ENCODE data around the gene ENTR1. TPM values are rescaled to one million over a fixed set of nuclear protein-coding genes. Genes with fewer than 3 reads are reported as not detected.
A peak's percentile ranks its signal among the peaks of the same experiment; 100 is the strongest.

ENTR1 gene
- total RNA-seq, 1 experiment from 2014 or later: 64.2 TPM

GRCh38 chr9:136377341-136378169 lies 32.9 kb downstream of the ENTR1 start:
- DNase-seq (ENCODE audit: low read depth): no peak

DNA sequence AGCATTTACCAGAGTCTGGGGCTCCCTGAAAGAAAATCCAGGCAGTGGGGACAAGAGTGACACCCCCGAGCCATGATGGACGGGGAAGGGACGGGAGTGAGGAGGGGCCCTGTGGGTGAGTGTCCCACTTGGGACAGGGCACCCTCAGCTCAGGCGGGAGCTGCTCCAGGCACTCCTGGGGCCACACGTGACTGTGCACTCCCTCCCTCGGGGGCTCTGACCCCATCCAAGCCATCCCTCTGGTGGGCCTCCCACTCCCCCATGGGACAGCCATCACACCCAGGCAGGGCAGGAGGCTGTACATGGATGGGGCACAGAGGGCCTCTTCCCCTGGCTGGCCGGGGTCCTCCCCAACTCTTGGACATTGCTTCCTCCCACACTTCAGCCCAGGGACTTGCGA lies 34.0 kb downstream of the ENTR1 start:
- no peak for DNase-seq (ENCODE audit: low read depth)

DNA sequence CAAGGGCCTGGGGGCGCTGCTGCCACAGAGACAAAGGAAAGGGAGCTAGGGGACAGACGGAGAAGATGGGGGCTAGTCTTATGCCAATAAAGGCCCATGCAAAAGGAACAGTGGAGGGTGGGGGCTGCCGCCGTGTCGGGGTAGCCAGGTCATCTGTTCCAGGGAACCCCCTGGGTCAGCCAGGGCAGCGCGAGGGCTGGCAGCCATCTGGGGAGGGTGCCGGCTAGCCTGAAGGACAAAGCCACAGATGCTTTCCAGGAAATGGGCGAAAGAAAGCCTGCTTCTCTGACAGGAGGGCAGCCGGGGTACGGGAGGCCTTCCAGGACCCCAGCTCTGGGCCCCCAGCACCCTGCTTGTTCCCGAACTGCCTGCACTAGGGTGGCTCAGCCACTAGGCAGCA lies 35.3 kb downstream of the ENTR1 start:
- DNase-seq (ENCODE audit: low read depth): no peak

GRCh38 chr9:136374183-136374575 lies 36.2 kb downstream of the ENTR1 start:
- no peak for DNase-seq (ENCODE audit: low read depth)

DNA sequence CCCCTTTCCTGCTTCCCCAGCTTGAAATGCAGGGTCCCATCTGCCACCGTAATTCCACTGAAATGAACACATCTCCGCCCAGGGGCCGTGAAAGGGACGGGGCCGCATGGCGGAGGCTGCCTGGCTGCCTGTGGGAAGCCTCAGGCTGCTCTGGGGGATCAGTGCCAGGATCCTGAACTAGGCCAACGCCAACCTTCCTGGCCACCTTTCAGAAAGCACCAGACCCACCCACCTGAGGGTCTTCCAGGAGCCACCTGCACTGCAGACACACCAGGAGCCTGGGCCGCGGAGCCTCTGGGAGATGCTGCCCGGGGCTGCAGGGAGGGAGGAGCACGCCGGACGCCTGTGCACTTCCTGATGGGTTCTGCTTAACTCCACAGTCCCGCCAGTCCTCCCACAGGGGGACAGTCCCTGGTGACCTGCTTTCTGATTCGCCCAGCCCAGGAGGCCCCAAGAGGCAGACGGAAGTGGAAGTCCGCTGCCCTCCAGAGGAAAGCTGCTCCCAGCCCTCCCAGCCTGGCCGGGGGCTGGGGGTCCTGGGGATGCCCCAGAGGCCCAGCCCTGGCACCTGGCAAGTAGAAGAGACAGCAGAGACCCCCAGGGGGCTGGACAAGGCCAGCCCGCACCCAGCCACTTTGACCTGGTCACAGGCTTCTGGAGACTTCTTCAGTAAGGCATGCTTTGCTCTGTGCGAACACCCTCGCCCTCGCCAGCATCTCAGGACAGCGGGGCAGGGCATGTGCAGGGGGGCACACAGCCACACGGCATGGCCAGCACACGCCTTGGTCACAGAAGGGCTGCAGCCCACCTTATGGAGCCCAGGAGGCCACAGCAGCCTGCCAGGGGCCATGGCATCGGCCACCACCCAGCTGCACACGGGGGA lies 36.9 kb downstream of the ENTR1 start, which contains the start of gene CARD9:
CARD9 (minus strand) TSS at position 370 of the 883 bp plus-strand sequence. CDS start 1,591 bp downstream, outside the sequence.
- no peak for DNase-seq (ENCODE audit: low read depth)

DNA sequence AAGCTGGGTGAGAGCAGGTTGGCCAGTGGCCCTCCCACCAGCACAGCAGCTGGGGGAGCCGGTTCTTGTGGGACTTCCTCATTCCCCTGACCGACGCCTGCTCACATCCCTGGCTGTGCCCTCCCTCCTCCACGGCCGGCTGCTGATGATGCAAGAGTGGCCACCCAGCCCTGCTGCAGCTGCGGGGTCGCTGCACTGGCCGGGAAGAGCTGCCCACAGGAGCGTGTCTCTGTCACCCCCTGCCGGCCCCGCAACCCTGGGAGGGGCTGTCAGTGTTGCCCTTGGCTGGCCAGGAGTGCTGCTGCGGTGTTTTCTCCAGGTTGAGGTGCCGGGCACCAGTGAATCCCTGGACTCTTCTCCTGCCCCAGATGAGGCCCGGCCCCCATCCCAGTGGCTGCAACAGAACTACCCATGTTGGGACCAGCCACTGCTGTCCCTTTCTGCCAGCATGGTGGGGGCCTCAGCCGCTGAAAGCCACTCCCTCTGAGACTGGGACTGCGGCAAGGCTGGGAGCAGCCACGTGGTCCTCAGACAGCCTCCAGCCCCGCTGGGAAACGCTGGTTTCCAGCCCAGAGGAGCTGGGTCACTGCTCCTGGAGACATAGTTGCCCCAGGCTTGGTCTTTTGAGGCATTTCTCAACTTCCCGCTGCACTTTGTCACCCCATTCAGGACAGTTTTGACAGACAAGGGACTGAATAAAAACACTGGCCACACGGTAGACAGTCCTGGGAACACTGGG lies 37.7 kb downstream of the ENTR1 start:
- DNase-seq (ENCODE audit: low read depth): peak; percentile 50

DNA sequence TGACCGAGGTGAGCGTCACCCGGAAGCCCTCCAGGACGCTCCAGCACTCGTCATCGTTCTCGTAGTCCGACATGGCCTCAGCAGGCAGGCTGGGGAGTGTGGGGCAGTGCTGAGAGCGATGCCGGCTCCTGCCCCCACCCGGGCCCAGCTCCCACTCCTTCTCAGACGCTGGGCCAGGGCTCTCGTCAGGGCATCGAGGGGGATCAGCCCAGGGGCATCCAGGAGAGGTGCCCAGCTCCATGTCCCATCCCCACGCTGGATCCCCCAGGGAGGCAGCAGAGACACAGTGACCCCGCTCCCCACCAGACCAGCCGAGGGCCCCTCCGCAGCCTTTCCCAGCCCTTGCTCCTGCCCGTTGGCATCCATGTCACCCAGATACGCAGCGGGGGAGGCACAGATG lies 38.4 kb downstream of the ENTR1 start:
- no peak for DNase-seq (ENCODE audit: low read depth)

GRCh38 chr9:136371533-136371880 lies 38.9 kb downstream of the ENTR1 start:
- no peak for DNase-seq (ENCODE audit: low read depth)

DNA sequence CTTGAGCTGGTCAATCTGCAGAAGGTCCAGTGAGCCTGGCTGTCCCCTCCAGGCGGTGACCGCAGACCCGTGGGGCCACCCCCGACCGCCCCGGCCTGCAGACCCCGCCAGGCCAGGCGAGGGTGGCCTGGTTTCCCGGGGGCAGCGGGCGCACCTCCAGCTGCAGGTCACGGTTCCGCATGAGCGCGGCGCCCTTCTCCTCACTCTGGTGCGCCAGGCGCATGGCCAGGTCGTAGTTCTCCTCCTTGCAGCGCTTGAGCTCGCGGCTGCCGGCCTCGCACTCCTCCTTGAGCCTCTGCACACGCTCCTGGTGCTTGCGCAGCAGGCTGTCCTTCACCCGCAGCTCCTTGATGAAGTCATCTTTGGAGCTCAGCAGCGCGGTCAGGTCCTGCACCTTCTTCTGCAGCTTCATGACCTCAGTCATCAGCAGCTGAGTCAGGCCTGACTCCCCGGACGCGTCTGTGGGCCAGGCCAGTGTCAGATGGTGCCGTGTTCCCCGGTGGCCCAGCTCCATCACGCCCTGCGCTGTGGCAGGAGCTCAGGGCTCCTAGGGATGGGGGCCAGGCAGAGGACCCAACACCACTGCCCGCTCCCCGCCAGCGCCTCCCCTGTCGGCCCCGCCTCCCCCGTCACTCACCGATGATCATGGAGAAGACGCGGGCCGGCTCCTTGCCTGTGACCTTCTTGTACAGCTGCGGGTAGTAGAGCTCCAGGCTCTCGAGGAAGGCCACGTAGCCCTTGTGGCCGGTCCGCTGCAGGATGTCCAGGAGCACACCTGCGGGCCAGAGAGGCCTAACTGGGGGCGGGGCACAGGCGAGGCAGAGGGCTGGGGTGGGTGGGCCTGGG lies 39.5 kb downstream of the ENTR1 start:
- DNase-seq (ENCODE audit: low read depth): peak; percentile 30

DNA sequence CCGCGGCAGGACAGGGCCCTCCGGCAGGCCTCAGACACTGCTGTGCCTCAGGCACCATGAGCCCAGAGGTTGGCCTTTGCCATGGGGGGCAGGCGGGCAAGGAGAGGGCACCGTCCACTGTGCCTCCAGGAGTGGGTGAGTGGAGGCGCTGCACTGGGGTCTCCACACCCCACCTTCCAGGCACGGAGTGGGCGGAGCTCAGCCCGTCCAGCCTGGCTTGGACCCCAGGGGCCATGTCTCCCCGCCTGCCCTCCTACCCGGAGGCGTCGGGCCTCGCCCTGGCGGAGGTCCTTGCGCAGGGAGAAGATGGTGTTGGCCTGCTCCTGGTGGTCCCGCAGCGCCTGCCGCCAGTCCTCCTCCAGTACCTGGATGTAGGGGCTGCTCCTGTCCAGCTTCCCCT lies 40.4 kb downstream of the ENTR1 start:
- DNase-seq (ENCODE audit: low read depth): no peak

GRCh38 chr9:136368190-136368589 lies 42.2 kb downstream of the ENTR1 start:
- no peak for DNase-seq (ENCODE audit: low read depth)

GRCh38 chr9:136367296-136368145 lies 42.9 kb downstream of the ENTR1 start:
- no peak for DNase-seq (ENCODE audit: low read depth)

- no peak for DNase-seq (ENCODE audit: low read depth)
Measured at GRCh38 chr9:136366826-136367225, 43.6 kb downstream of the ENTR1 start.

GRCh38 chr9:136365775-136366222 lies 44.6 kb downstream of the ENTR1 start:
- DNase-seq (ENCODE audit: low read depth): no peak

- no peak for DNase-seq (ENCODE audit: low read depth)
Measured at GRCh38 chr9:136364942-136365774, 45.3 kb downstream of the ENTR1 start.

DNA sequence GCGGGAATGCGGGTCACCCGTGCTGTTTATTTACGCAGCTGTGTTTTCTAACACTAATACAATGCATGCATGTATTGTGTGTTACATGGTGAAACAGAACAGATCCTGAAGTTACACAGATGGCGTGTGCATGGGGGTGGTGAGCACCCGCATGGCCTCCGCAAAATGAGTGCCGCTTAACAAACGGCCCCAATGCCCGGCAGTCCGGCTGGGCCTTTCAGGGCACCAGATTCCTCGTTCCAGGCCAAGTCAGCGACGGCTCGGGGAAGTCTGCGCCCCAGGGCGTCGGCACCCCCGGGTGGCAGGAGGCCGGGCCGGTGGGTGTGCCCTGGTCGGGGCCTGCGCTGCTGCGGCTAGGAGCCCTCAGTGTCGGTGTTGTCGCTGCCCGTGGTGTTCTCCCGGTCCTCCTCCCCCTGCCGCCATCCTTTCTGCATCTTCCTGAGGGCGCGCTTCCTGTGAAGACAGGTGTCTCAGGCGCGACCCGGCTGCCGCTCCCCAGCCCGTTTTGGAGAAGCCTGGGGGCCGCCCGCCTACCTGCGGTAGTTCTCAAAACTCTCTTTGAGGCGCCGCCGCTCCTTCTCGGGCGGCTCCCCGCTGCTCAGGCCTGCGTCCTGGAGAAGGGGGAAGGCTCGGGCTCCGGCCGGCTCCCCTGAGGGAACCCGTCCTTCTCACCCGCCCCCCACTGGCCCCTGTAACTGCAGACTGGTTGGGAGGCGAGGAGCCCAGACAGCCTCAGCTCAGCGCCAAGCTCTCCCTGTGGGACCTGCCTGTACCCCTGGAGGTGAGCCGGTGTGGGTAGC lies 46.3 kb downstream of the ENTR1 start:
- no peak for DNase-seq (ENCODE audit: low read depth)

GRCh38 chr9:136363106-136363948 lies 47.1 kb downstream of the ENTR1 start, which contains the start of gene DNLZ:
Gene DNLZ, minus strand, starts transcription at chr9:136363744. Its CDS starts 30 bp downstream, at chr9:136363714.
- DNase-seq (ENCODE audit: low read depth): peak; percentile 91
